ENCODE measurements around the gene PTPRR.

PTPRR gene

DNA sequence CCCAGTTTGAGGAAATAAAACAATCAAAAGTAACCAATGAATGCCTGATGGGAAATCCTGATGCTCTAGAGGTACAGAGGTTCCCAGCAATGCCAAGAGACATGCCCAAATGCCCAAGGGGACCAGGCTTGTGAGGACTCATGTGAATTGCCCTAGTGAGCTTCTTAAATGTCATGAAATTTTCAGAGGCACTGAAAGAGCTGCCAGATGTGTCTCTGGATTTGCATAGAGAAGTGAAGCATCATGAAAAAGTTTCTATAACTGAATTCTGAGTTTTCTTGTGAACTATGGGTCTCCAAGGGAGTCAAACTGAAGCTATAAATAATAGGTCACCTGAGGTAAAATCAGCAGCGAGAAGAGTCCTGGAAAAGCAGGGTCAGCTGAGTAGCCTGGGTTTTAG is 9.9 kb downstream of the PTPRR start:
- no peak for DNase-seq

DNA sequence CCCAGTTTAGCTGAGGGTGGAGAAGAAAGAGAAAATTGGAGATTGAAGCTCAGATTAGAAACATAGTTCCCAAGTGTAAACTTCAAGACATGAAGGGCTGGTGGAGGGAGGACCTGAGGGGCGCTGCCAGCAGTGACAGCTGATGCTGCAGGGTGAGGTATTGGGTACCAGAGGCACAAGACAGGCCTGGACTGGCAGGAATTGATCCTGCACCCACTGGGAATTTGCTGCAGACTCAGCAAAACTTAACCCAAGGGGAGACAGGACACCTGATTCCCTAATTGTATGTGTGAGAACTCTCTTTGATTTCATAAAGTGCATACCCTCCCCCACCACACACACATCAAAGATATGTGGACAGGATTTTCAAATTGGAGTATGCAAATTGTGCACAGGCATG is 11.6 kb downstream of the PTPRR start:
- DNase-seq: no peak

DNA sequence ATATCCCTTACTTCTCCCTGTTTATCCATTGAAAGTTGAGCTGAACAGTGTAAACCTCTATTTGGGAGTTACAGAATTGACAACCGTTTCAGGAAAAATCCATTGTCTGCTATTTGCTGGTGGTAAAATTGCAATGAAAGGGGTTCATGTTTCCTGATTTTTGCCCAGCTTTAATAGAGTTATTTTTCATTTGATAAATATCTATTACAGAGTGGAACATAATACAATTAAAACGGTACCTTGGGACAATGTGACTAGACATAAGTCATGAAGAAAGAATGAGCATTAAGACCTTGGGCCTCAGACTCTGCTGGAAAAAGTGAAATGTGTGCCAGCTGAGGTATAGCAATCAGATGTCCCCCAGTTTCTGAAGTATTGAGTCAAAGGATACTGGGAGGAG is 13.1 kb downstream of the PTPRR start:
- DNase-seq: no peak

DNA sequence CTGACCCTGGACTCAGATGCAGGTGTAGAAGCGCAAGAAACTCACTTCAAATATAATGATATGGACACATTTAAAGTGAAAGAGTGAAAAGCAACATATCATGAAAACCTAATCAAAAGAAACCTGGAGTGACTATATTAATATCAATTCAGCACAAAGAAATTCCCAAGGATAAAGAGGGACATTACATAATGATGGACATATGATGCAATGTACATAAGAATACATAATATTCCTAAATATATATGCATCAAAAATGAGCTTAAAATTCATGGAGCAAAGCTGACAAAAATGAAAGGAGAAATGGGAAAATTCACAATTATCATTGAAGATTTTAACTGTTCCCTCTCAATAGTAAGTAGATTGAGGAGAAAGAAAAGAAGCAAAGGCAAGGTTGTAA is 24.6 kb downstream of the PTPRR start:
- DNase-seq: no peak

DNA sequence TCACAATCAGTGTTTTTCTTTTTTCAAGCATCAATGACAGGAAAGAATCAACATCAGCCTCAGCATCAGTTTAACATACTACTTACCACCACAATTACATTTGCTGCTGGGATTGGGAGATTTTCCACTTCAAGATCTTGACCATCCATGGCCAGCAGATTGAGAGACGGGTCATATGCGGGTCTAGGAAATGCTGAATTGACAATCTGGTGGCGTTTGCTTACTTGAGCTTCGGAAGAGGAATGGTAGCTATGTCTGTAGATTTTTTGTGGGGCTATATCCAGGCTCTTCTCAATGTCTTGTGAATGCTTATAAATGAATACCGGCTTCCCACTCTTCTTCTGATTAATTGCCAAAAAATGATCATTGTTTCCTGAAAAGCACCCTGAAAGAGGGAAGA is 27.9 kb downstream of the PTPRR start:
- no peak for DNase-seq

DNA sequence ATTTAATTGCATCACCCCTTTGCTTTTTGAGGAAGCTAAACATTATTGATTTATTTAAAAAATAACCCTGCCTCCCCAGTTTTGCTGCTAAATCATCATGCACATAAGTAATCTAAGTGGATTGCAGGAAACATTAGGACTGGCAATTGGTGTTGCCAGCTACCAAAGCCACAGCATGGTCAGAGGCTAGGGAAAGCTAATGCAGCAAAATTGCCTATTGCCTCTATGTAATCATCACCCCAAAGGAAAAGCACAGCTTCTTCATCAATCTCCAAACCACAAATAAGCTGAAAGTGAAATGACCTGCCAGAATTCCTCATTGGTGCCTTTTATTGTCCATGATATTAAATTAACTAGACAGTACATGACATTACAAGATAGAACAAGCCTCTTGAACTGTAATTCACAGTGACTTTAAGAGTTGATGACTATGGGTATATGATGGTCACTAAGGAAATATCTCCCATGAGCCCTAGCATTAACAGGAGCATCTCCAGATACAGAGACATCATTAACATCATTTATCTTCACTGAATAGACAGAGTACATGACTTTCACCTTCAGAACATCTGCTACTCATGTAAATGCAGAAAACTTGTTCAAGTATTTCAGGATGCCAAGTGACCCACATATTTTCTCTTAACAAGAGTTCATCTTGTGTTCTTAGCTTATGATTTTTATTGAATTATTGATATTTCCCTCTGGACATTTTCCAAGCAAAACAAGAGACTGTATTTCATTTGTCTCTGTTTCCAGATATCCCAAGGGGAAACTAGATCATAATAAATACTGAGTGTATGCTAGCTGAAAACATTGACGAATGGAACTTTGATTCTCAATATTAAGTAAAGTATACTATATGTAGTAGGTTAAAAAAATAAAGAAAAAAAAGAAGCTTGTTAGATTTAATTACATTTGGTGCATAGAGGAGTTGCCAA is 29.4 kb downstream of the PTPRR start:
- no peak for DNase-seq

DNA sequence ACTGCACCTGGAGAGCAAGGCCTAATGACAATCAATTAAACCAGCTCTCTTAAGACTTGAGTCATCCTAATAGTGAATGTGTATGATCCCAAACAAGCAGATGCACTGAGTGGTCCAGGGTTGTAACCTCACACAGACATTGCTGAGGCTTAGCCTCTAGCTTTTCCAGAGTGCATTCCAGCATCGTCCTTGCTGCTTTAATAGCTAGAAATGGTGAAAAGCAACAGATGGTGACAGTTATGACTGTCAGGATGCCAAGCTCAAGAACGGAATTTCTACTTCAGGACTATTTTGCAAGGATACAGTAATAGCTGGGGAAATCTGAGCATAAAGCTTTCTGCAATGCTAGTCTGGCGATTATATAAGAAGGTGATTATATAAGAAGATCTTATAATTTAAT is 34.6 kb downstream of the PTPRR start:
- no peak for DNase-seq

DNA sequence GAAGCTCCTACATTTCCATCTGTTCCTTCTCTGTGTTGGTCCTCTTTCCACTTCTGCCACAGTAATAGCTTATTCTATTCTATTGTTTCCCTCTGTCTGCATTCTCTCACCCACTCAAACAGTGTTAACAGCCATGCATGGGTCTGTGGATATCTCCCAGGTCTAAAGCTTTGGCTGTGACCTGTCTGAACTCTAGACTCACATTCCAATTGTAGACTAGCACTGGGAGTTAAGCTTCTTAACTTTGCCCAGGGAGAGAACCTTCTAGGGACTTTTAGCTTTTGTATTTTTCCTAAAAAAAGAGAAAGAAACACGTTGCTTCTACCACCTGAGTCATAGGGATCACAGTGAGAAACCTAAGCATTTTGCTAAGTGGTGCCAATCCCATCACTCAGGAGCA is 36.7 kb downstream of the PTPRR start:
- DNase-seq: no peak

DNA sequence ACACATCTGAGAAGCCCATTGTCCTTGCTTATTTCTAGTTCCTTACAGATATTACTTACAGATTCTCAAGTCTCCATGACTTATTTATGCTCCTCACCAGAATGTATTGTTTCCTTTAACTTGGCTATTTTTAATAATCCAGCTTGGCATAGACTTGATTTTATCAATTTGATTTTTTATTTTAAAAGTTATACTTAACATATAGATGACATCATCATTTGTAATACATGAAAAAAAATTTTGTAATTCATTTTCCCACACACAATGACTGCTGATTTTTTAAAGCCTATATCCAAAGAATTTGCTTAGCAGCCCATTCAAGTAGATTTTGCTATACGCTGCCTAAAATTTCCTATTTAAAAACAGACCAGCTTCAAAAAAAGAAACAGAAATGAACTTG is 39.8 kb downstream of the PTPRR start:
- DNase-seq: no peak

DNA sequence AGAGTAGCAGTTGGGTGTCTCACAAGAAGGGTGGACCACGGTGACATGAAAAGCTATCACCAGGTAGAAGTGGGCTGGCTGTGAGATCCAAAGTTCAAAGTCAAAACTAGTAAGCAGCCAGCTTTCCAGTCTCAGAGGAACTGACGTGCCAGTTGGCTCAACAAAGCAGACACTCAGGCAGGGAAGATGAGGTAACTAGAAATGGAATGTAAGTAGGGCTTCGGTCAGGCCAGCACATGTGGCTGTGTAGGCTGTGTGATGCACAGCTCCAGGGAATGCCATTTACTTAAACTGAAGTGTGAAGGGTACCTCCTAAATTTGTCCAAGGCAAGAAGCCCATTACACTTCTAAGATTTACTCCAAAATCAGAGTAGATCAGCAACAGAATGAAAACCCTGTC is 43.6 kb downstream of the PTPRR start:
- no peak for DNase-seq

DNA sequence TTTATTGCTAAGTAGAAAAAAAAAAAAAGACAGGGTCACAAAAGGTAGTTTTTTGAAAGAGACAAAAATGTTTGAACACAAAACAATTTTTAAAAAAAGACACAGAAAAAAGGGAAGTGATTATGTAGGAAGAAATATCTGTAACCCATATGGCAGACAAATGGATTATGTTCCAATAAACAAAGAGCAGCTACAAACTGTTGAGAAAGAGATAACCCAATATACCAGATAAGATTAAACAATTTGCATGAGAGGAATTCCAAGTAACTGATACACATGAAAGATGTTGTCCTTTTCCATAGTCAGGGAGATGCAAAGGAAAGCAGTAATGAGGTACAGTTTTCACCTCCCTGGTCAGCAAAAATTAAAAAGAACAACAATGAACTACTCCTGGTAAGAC is 44.9 kb downstream of the PTPRR start:
- no peak for DNase-seq

DNA sequence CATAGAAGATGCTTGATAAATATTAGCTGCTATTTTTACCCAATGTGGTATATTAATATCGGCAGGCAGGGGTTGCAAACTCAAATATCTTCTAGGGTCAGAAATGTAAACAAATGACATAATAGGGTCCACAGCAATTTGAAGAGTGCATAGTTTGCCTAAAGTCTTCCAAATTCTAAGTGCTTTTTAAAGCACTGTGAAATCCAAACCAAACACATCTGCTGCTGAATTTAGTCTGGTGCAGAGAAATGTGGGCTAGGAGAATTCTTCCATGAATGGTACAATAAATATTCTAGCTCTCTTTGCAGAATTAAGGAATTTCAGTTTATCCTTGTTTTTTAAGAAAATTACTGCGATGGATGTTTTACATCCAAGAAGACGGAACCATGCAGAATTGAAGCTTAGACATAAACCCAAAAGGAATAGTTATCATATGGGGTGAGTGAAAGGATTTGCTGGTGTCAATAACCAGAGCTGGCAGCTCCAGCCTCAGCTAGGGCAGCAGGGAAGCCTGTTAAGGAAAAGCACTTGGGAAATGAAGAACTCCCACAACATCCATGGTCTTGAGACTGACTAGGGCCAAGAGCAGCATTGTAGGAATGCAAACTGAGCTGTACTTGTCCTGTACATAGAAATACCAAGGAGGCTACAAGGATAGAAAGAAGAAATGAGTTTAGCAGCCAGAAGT is 65.5 kb downstream of the PTPRR start:
- DNase-seq: no peak

DNA sequence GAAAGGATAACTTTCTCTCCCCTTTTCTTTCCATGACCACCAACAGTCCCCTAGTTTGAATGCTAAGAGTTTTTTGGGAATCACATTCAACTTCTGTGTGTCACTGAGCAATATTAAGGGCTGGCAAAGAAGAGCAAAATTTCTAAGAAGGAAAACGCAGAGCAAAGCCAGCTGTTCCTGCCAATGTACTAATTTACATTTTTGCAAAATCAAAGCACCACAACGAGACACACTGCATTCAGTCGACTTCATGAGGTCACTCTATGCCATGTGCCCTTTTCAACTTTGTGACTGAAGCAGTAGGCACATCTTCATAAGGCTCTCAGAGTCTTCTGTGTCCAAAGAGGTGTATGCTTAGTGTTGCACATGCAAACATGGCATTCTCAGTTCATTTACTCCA is 66.4 kb downstream of the PTPRR start:
- no peak for DNase-seq

DNA sequence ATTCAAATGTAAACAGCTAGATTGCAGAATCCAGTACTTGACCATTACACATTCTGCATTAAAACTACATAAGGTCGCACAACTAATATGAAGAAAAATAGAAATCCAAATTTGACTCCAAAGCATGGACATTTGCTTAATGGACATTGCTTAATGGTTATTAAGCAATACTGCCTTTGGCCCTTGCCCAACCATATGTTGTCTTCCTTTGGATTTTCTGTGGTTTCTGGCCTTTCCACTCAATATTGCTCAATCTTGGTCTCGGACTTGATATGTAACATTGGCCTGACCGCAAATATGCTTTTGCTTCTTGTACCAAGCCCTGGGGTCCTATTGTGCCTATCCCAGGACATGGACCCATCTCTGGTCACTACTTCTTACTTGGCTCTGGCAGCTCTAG is 67.2 kb downstream of the PTPRR start:
- no peak for DNase-seq

DNA sequence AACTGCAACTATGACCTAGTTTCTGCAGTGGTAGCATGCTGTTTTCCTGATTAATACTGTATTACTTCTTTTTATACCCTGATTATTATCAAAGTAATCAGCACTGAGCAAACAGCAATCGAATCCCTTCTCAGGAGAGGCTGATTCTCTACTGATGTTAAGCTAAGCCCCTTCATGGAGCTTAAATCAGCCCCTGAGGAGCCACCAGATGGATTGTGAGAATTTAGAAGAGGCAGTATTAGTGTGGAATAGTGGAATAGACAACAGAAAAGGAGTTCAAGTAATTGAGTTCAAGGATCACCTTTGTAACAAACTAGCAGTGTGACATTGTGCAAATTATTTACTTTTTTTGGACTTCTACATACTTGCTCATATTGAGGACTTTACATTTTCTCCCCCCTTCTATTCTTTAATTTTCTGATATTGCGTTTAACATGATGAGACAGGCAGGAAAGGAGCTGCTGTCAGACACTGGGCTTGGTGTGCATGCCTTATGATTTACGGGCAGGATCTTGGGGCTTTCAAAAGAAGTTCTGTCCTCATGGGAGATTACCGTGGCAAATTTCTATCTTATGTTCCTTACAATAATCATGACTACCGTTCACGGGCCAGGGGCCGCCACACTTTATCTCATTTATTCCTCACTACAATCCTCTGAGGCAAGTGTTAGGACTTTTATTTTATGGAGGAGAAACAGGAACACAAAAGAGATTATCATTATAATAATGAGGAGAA is 68.0 kb downstream of the PTPRR start:
- no peak for DNase-seq

DNA sequence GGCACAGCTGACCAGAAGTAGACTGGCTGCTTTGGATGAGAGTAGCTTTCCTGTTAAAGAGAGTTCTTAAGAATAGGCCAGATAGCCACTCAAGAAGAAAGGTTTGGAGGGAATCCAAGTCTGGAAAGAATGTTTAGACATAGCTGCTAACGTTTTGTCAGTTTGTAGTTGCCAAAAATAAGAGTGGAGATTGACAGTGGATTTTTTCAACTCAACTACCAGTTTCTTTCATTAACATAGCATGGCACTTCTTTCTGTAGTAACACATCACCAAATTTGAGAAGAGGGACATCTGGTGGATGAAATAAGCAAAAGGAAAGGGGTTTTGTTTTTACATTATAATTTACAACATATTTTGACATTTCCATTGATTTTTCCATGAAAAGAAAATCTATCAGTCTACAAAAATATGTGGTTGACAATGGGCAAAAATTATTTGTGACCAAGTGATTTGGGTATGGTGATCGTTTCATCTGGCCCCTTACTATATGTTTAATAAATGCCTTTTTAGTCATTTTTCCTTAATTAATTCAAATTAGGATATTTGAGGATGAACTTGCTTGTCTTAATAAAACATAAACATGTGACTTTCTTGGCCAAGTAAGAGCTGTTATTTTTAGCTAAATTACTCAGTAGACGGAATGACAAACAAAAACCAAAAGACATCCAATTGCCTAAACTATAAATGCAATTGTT is 71.1 kb downstream of the PTPRR start:
- DNase-seq: no peak

DNA sequence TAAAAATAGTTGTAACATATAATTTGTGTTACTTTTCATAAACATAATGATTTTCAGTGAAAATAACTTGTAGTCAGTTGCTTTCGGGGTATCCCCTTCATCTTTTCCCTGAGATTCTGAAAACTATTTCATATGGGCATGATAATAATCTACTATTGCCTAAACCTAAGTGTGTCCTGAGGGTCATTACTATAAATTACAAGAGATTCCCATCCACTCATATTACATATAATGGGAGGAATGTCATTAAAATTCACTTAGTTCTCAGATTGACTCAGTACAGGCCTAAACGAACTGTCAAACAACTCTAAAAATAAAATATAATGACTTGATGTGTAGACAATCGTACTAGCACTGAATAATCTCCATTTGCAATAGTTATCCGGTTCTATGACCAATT is 72.7 kb downstream of the PTPRR start:
- no peak for DNase-seq

DNA sequence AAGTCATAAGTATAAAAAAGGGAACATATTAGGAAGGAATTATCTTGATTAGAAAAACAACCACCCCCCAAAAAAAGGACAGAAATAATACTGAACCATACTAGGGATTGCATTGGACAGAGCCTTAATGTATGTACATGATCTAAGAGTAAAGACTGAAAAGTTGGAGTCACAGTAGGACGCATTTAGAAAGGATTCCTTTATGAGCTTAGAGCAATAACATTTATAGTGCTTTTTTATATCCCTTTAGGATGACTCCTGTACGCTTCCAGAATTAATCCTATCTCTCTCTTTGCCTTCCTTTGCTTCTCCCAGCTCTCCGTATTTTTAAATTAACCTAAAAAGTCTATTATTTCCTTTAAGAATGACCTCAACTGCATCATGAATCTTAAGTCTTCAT is 75.3 kb downstream of the PTPRR start:
- DNase-seq: no peak

DNA sequence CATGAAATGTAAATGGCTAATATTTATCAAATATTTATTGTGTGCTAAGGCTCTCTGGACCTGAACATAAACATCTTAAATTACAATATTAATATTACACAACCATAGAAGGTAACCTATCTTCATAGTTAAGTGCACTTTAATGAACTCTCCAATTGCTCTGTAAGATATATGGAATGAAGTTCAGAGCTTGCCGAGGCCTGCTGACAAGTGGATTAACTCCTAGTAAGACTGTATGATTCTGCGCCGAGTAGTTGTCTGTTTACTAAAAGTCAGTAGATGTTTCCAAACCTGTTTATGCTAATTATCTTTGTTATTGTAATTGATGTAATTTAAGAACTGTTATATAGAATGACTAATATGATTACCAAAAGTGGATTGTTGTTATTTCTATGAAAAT is 77.2 kb downstream of the PTPRR start:
- DNase-seq: no peak

DNA sequence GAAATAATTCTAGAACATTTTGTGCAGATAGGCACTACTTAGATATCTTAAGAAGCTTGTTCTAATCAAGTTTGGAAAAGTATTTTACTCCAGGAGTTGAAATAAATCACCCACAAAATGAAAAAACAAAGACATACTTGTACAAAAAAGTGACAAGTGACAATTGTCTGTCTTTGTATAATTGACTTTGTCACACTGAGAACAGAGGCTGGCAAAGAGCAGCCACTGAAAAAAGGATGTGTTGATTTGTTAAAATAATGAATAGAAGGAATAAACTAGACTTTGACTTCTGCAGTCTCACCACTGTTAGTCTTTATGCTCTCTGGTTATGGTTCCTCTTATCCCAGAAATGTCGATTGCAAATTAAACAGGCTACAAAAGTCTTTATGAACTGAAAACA is 77.6 kb downstream of the PTPRR start:
- no peak for DNase-seq

DNA sequence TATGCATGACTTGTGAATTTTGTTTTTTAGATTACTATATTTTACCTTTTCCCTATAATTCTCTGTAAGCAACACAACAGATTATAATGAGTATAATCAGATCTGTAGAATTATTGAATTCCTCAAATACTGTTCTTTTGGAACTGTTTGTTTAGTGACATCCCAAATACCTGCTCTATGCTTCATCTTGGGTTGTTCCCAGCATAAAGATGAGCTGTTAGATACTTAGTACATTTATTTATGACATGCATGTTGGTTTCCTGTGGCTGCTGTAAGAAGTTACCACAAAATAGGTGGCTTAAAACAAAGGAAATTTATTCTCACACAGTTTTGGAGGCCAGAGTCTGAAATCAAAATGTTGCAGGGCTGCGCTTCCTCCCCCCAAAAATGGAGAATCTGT is 78.4 kb downstream of the PTPRR start:
- no peak for DNase-seq

DNA sequence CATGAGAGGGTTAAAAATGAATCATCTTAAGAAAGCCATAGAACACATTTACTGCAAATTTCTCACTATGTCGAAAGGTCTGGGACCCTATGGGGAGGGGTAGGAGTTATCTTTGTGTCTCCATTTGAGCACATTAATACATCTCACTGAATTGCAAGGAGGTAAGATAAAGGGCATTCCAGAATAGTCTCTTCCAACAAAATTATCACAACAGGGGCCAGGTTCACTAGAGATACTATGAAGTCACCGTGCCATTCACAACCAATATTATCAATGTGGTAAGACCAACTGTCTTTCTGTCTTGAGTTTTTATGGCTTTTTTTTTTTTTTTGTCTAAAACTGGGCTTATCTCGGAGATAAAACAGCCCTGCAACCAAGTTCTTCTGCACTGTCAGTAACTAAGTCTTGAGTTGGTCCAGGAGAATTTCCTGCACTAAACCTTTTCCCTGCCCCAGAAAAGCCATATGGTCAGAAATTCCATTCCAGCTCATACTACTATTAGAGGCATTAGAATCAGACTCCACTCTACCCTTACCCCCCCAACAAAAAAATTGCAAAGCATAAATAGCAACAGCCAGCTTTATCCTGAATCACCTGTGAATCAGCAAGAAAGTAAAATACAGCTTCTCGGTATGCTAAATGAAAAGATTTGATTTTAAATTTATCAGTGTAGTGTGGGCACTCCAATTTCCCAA is 79.7 kb downstream of the PTPRR start:
- no peak for DNase-seq

DNA sequence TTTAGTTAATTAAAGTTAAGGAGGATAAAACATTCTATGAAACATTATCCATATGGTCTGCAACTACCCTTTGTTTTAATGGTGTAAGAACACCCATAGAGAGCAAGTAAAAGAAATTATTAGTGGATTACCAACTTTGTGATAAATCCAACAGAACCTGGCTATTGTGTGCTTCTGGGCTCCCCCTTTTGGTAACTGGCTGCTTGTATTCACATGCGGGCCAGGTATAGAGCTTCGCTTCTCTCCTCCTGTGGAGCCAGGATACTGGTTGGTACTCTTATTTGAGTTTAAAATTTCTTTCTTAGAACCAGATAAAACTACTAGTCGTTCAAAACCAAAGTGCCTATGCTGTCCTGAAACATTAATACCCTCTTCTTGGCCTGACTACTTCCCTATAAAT is 81.0 kb downstream of the PTPRR start:
- no peak for DNase-seq
